Heart right ventricle (tissue), 16 donors: Measurements from ENCODE around the gene ZFP36L1. TPM values are rescaled to one million over a fixed set of nuclear protein-coding genes. Genes with fewer than 3 reads are reported as not detected.
A peak's percentile ranks its signal among the peaks of the same experiment; 100 is the strongest.

Experiments
- ATAC-seq, 8 donors: fragments of 200-7000 bp; cut with Tn5 transposase; one replicate each; pipeline ENCODE4 v1.9.1; 2020; ENCODE audit warnings: mild to moderate bottlenecking in 8 of 8, moderate library complexity in 8 of 8, moderate number of reproducible peaks in 1 of 8
- DNase-seq, 2 donors: peaks; one replicate each; pipeline ENCODE4 v3.0.0-alpha.2; 2020
- H3K27ac ChIP-seq, 10 donors: fragments of 200-600 bp; sonication (generic) in 2 of 10; one replicate each; pipeline versions ENCODE4 v1.5.0 to v1.8.0; 2020 to 2022; ENCODE audit warnings: mild to moderate bottlenecking in 3 of 10
- H3K27me3 ChIP-seq, 7 donors: fragments of 200-600 bp; one replicate each; pipeline ENCODE4 v1.8.0; 2021 to 2022; ENCODE audit warnings: mild to moderate bottlenecking in 2 of 7
- H3K36me3 ChIP-seq, 9 donors: fragments of 200-600 bp; sonication (generic) in 1 of 9; one replicate each; pipeline versions ENCODE4 v1.5.0 to v1.8.0; 2020 to 2022; ENCODE audit warnings: mild to moderate bottlenecking in 2 of 9
- H3K4me1 ChIP-seq, 9 donors: fragments of 200-600 bp; sonication (generic) in 1 of 9; one replicate each; pipeline versions ENCODE4 v1.5.0 to v1.8.0; 2020 to 2022; ENCODE audit warnings: mild to moderate bottlenecking in 4 of 9
- H3K4me3 ChIP-seq, 10 donors: fragments of 200-600 bp; sonication (generic) in 2 of 10; one replicate each; pipeline versions ENCODE4 v1.5.0 to v1.8.0; 2020 to 2022; ENCODE audit warnings: mild to moderate bottlenecking in 7 of 10, moderate library complexity in 2 of 10
- H3K9me3 ChIP-seq, 11 donors: fragments of 200-600 bp in 10 of 11; sonication (generic) in 2 of 11; one replicate each; pipeline versions ENCODE4 v1.5.0 to v1.8.0; 2013 to 2022; ENCODE audit warnings: mild to moderate bottlenecking in 2 of 11, control low read depth in 1 of 11, moderate library complexity in 1 of 11
- WGBS, 2 donors: extraction: QIAGEN DNeasy Blood & Tissue Kit; methylation state at CpG; one replicate each; pipeline ENCODE4 v1.1.7; 2013; ENCODE audit warnings: inconsistent platforms in 1 of 2; 5-methylcytosine and 5-hydroxymethylcytosine counted together
- intact Hi-C, 10 donors: fragments of 100-400 bp; cut with DNase I; formaldehyde crosslinking; loops; one replicate each; pipeline versions ENCODE4 v1.11.1 to v1.14.2; 2022
- polyA plus RNA-seq, 2 donors: library from polyadenylated mRNA; stranded (reverse); fragments of 200-250 nt; gene quantifications; one replicate each; pipeline ENCODE4 v1.2.3, GENCODE V29; 2013
- total RNA-seq, 10 donors: library from RNA; stranded (reverse); fragmentation: NEBNext Ultra II Directional in 3 of 10; extraction: Animal tissue kit (Norgen Biotek cat#: 25700) in 3 of 10; gene quantifications; one replicate each; pipeline versions ENCODE4 v1.2.1 to v1.2.4, GENCODE V29; 2021 to 2023
- TF ChIP-seq, protein P1 (sequence below), 9 donors: fragments of 200-600 bp; sonication (generic) in 2 of 9; IDR thresholded peaks; one replicate each; pipeline versions ENCODE4 v1.5.0 to v1.8.0; 2021 to 2022; ENCODE audit warnings: antibody characterized with exemption in 9 of 9, mild to moderate bottlenecking in 5 of 9, moderate library complexity in 1 of 9
- donor health status: Arrhythmogenic right ventricular cardiomyopathy.
- donor health status: ischemic (EF 13 %, LVEDD 7.1; RV severe dilation, severe dysfunction).
- donor health status: healthy with polysubstance abuse.
- donor health status: DM: no; HTN: yes; CAD: no.
- donor health status: DM: no; HTN: no; CAD: no.
- donor health status: ischemic (EF 25% LVEDD 6.9; RV normal size, moderate dysfunction).
- donor health status: ischemic (EF 25% LVEDD 5.7; RV mildly dilated, moderate dysfunction).
- donor health status: healthy.
- donor health status: DM: yes; HTN: yes; CAD: no.
- donor health status: Ischemic cardiomyopathy.
- donor health status: ischemic (EF 35%, LVEDD 5.7; RV mildly dilated, moderate dysfunction).
- donor health status: nonischemic (EF 11% LVEDD 7.7; RV severe dilation, severe dysfunction).
- donor health status: DM: yes; HTN: yes; CAD: no.
- donor health status: PGD.
- donor health status: ischemic (EF 29% LVEDD 5.4; RV normal size, mild dysfunction).
- donor health status: nonischemic (EF 23%, LVEDD 6.1; RV moderate dilation, normal function).

Gene ZFP36L1
- total and polyA plus RNA-seq, 12 donors, result 40.8 to 127 (median 53.1) TPM

DNA sequence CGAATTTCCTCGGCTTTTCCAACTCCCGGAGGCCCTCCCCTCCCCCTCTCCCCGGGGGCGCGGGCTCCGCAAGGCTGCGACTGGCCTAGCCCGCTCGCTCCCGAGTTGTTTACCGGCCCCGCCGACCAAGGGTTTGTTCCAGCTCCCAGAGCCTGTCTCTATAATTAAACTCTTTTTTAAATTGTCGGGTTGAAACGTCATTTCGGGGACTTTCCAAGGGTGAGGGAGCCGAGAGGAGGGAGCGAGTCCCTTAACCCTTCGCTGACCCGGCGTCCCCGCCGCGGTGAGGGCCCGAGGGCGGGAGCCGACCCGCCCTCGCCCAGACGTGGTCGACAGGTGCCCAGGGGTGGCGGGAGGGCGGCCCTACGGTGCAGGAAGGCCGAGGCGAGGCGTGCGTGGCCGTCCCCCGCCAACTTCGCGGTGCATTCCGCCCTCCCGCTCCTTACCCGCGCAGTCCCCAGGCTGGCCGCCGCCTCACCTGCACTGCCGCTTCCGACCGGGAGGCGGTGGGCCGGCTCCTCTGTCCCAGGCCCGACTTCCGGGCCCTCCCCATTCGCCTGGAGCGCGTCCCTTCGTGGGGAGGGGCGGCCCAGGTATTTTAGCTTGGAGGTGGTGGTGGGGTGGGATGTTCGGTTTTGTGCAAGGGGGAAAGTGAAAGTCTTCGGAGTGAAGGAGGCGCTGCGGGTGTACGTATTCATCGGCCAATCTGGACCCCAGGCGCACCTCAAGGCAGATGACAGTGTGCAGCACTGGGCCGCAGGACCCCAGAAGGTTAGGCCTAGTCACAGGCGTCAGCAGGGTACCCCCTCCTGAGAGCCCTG, 2.9 kb upstream of the ZFP36L1 start:
- ATAC-seq (peak; percentile 39 to 79 (median 48)), DNase-seq (peak; percentile 89 to 92)
- peaks cover 0 to 12% (median 0%) of the 10 kb centered on the region in 9 donors for H3K36me3 ChIP-seq
- intact Hi-C loops, result loop anchor here in 6 of 10 donors (2.0 to 10.0 kb wide), 5 partner anchors 19 to 547 kb away; no protein-coding TSS in a partner anchor
- peaks cover 0 to 36% (median 9%) of the 10 kb centered on the region in 9 donors for H3K4me1 ChIP-seq
- WGBS, 2 donors, result 2% methylated on average over 66 to 70 of the region's 70 CpGs
- H3K9me3 ChIP-seq, result peaks cover 0 to 1% (median 0%) of the 10 kb centered on the region in 11 donors
- TF ChIP-seq, protein P1, sequence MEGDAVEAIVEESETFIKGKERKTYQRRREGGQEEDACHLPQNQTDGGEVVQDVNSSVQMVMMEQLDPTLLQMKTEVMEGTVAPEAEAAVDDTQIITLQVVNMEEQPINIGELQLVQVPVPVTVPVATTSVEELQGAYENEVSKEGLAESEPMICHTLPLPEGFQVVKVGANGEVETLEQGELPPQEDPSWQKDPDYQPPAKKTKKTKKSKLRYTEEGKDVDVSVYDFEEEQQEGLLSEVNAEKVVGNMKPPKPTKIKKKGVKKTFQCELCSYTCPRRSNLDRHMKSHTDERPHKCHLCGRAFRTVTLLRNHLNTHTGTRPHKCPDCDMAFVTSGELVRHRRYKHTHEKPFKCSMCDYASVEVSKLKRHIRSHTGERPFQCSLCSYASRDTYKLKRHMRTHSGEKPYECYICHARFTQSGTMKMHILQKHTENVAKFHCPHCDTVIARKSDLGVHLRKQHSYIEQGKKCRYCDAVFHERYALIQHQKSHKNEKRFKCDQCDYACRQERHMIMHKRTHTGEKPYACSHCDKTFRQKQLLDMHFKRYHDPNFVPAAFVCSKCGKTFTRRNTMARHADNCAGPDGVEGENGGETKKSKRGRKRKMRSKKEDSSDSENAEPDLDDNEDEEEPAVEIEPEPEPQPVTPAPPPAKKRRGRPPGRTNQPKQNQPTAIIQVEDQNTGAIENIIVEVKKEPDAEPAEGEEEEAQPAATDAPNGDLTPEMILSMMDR (IDR thresholded peaks at IDR 0.05), result peak; percentile 66 to 87 (median 79)
- peak overlapping the region; percentile 99 to 100 (median 100) for H3K27ac ChIP-seq
- H3K27me3 ChIP-seq, result no peaks in the 10 kb centered on the region
- H3K4me3 ChIP-seq, result peak overlapping the region; percentile 60 to 93 (median 87)

DNA sequence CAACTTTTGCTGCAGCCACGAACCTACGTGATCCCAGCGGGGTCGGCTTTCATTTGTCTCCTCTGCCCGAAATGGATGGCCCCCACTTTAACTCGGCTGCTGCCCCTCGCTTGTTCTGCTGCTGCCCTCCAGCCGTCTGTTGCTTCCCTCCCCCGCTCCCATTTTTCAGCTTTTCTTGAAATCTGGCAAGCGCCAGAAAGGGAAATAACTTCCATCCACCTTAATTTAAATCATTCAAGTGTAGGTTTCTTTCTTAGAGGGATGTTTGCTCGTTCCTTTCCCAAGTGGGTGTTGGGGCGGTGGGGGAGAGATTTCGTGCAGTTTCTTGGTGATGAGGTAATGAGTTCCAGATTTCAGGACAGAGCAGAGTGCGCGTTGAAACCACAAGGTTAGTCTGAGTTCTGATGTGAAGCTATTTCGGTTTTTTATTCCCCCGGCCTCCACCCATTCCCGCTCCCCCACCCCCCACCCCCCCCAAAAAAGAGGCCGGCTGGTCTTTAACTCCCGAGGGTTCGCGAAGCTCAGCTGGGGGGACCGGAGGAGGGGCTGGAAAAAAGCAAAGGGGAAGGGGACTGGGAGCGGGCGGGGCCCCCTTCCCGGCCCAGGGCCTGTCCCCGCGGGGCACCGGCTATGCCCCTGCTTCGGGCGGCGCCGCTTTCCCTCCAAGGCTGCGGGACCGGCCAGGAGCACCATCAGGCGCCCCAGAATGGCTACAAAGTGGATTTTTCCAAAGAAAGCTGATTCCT, 2.2 kb upstream of the ZFP36L1 start:
- 1% methylated on average over 34 to 36 of the region's 36 CpGs for WGBS, 2 donors
- Histone ChIP-seq H3K9me3 (no peaks in the 10 kb centered on the region), H3K4me3 (peak overlapping the region; percentile 60 to 93 (median 87)), H3K27ac (peak overlapping the region; percentile 99 to 100 (median 100)), H3K36me3 (peaks cover 0 to 20% (median 5%) of the 10 kb centered on the region in 9 donors), H3K4me1 (peaks cover 3 to 30% (median 9%) of the 10 kb centered on the region in 9 donors), H3K27me3 (no peaks in the 10 kb centered on the region)
- intact Hi-C loops, result loop anchor here in 9 of 10 donors (1.0 to 10.0 kb wide), 14 partner anchors 20 to 548 kb away; no protein-coding TSS in a partner anchor
- ATAC-seq (peak; percentile 2 to 30 (median 20)), DNase-seq (peak in 1 of 2 donors; percentile 71)
- TF ChIP-seq, protein P1 (IDR thresholded peaks at IDR 0.05), result no peak

DNA sequence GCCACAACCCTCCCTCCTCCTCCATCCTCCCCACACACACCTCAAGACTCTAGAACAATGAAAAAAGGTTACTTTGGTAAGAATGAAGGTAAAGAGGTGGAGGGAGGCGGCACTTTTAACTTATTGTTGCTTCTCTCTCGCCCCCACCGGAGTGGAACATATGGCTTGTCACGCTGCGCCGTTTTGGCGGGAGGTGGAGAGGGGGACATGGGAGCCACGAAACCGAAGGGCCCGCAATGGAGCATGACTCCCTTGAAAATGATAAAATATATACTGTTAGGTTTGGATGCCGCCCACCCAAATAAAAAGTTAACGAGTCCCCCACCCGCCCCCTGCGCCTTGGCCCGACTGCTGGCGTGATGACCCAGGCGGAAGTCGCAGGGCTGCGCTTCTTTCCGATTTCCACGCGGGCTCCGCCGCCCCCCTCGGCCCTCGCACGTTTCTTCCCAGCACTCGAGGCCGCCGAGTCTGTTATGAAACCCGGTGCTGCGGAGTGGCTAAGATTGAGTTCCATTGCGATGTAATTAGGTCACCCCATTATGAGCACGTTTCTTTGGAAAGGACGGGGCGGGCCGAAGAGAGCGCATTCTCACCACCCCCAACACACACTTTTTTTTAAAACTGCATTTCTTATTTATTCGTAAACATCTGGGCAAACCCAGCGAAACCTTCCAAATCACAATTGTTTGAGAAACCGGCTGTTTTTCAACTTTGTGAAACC, 1.4 kb upstream of the ZFP36L1 start:
- Histone ChIP-seq H3K36me3 (peaks cover 0 to 28% (median 12%) of the 10 kb centered on the region in 9 donors), H3K4me1 (peaks cover 3 to 37% (median 9%) of the 10 kb centered on the region in 9 donors), H3K4me3 (peak overlapping the region; percentile 60 to 93 (median 87)), H3K27ac (peak overlapping the region; percentile 99 to 100 (median 100)), H3K27me3 (no peaks in the 10 kb centered on the region), H3K9me3 (no peaks in the 10 kb centered on the region)
- intact Hi-C loops, result loop anchor here in 9 of 10 donors (1.0 to 10.0 kb wide), 14 partner anchors 21 to 547 kb away; no protein-coding TSS in a partner anchor
- DNase-seq (peak; percentile 85 to 91), ATAC-seq (peak; percentile 44 to 67 (median 55))
- 1 to 3% methylated on average over 40 to 41 of the region's 41 CpGs for WGBS, 2 donors
- TF ChIP-seq, protein P1 (IDR thresholded peaks at IDR 0.05), result no peak
